WERI-Rb-1 (cell line): ENCODE results near the gene NUDT21.

Experiments
- DNase-seq: peaks from one replicate; pipeline ENCODE4 v3.0.0-alpha.2; 2020
- H3K27ac ChIP-seq: fragments of 250-450 bp; sonication (Bioruptor Pico); 2 replicates; pipeline ENCODE4 v1.5.1; 2020; ENCODE audit warnings: mild to moderate bottlenecking, moderate library complexity
- H3K27me3 ChIP-seq: fragments of 250-450 bp; sonication (Bioruptor Pico); 2 replicates; pipeline ENCODE4 v1.5.1; 2021; ENCODE audit warnings: mild to moderate bottlenecking, low read depth, moderate library complexity; ENCODE audit not compliant: insufficient read depth, severe bottlenecking
- H3K36me3 ChIP-seq: fragments of 250-450 bp; sonication (Bioruptor Pico); 2 replicates; pipeline ENCODE4 v1.5.1; 2020; ENCODE audit warnings: mild to moderate bottlenecking, moderate library complexity
- H3K4me3 ChIP-seq: 2 replicates; pipeline ENCODE4 v1.5.1; 2011; ENCODE audit warnings: low read depth, mild to moderate bottlenecking, control low read depth, low read length
- H3K9me3 ChIP-seq: fragments of 250-450 bp; sonication (Bioruptor Pico); 2 replicates; pipeline ENCODE4 v1.5.1; 2021; ENCODE audit warnings: mild to moderate bottlenecking, moderate library complexity; ENCODE audit not compliant: severe bottlenecking
- TF ChIP-seq, protein P1 (sequence below): IDR thresholded peaks from 2 replicates; pipeline ENCODE4 v1.5.1; 2011; ENCODE audit warnings: low read depth, mild to moderate bottlenecking, control low read depth, inconsistent platforms, low read length

NUDT21 gene

GRCh38 chr16:56411624-56412023, 39.5 kb downstream of the NUDT21 start:
- peaks cover 32% of the 10 kb centered on the region for H3K36me3 ChIP-seq
- no peaks in the 10 kb centered on the region for H3K27me3 ChIP-seq
- no peak for DNase-seq
- H3K27ac ChIP-seq = no peak overlapping the region
- H3K9me3 ChIP-seq = no peaks in the 10 kb centered on the region
- H3K4me3 ChIP-seq = no peak overlapping the region
- TF ChIP-seq, protein P1, sequence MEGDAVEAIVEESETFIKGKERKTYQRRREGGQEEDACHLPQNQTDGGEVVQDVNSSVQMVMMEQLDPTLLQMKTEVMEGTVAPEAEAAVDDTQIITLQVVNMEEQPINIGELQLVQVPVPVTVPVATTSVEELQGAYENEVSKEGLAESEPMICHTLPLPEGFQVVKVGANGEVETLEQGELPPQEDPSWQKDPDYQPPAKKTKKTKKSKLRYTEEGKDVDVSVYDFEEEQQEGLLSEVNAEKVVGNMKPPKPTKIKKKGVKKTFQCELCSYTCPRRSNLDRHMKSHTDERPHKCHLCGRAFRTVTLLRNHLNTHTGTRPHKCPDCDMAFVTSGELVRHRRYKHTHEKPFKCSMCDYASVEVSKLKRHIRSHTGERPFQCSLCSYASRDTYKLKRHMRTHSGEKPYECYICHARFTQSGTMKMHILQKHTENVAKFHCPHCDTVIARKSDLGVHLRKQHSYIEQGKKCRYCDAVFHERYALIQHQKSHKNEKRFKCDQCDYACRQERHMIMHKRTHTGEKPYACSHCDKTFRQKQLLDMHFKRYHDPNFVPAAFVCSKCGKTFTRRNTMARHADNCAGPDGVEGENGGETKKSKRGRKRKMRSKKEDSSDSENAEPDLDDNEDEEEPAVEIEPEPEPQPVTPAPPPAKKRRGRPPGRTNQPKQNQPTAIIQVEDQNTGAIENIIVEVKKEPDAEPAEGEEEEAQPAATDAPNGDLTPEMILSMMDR = no peak

DNA sequence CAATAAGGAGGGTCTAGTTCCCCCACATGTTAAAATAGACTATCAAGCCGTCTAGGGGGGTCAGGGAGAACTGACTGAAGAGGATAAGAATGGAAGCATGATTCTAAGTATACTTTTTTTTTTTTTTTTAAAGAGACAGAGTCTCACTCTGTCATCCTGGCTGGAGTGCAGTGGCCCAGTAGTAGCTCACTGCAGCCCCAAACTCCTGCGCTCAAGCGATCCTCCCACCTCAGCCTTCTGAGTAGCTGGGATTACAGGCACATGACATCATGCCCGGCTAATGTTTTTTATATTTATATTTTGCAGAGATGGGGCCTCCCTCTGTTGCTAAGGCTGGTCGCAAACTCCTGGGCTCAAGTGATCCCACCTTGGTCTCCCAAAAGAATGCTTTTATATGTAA, 40.0 kb downstream of the NUDT21 start:
- Histone ChIP-seq H3K4me3 (no peak overlapping the region), H3K36me3 (peaks cover 32% of the 10 kb centered on the region)
- no peak for DNase-seq

DNA sequence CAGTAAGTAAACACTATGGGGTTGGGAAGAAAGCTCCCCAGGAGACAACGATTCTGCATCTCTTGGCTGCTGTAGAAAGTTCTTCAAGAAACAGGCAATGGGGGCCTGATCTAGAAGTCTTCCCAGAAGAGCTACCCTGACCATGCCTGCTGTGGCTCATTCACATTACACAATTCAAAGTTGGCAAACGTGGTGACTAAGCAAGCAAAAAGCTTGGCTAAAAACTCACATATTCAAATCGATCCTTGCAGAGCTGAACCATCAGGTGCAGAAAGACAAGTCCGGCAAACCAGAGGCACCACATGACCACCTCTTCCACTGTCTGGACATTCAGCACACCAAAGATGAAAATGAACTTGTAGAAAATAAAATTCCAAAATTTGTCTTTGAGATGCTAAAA, 41.9 kb downstream of the NUDT21 start:
- DNase-seq = no peak
- TF ChIP-seq, protein P1 = no peak
- H3K27me3 ChIP-seq = no peaks in the 10 kb centered on the region
- H3K4me3 ChIP-seq = no peak overlapping the region
- H3K36me3 ChIP-seq = peaks cover 46% of the 10 kb centered on the region
- H3K27ac ChIP-seq = no peak overlapping the region
- no peaks in the 10 kb centered on the region for H3K9me3 ChIP-seq

More for the DNA sequence above, 40.0 kb downstream of the NUDT21 start:
- Histone ChIP-seq H3K27me3 (no peaks in the 10 kb centered on the region), H3K27ac (no peak overlapping the region), H3K9me3 (no peaks in the 10 kb centered on the region)
- TF ChIP-seq, protein P1 = no peak

DNA sequence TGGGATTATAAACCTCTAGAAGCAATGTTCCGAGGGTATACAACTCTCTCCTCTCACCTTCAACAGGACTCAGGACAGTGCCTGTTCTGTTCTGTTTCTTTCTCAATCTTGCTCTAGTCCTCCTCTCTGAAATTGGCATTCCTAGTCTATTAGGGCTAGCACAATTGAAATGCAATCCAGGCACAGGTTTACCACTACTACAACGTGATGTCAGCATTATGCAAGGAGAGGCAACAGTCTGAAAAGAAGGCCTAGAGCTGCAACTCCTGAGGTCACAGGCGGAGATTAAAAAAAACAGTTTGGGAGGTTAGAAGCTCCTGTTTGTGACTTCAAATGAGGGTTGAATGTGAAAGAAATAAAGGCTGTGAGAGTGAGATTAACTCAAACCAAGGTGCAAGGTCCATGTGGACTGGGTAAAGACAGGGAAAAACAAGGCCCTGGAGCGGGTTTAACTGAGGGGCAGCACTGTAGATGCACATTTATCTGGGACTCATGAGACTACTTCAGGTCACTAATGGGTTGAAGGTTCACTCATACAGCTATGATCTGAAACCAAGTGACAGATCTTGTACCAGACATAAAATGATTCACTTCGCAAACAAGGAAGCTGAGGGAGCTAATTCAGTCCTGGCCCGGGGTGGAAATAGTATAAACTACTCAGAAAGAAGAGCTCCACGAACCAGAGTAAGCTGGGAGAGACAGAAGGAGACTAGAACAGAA, 42.6 kb downstream of the NUDT21 start:
- Histone ChIP-seq H3K27ac (no peak overlapping the region), H3K36me3 (peaks cover 46% of the 10 kb centered on the region), H3K27me3 (no peaks in the 10 kb centered on the region), H3K9me3 (no peaks in the 10 kb centered on the region), H3K4me3 (no peak overlapping the region)
- TF ChIP-seq, protein P1 = no peak
- DNase-seq = no peak

DNA sequence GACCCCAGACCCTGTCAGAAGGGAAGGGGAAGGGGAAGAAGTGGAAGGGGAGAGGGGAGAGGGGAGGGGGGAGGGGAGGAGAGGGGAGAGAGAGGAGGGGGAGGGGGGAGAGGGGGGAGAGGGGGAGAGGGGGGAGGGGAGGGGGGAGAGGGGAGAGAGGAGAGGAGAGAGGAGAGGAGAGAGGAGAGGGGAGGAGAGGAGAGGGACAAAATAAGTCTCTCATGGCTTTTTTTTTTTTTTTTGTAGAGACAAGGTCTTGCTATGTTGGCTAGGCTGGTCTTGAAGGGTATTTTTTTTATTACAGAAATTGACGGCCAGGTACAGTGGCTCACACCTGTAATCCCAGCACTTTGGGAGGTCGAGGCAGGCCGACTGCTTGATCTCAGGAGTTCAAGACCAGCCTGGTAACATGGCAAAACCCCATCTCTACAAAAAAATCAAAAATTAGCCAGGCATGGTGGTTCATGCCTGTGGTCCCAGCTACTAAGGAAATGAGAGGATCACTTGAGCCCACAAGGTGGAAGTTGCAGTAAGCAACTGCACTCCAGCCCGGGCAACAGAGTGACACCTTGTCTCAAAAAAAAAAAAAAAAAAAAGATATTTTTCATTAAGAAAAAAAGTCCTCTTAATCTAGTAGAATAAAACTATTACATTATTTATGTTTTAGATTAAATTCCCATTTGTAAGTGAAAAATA, 45.0 kb downstream of the NUDT21 start:
- Histone ChIP-seq H3K4me3 (no peak overlapping the region), H3K36me3 (peaks cover 50% of the 10 kb centered on the region), H3K27me3 (no peaks in the 10 kb centered on the region), H3K9me3 (no peaks in the 10 kb centered on the region), H3K27ac (no peak overlapping the region)
- TF ChIP-seq, protein P1 = no peak
- no peak for DNase-seq

GRCh38 chr16:56401482-56401881, 49.6 kb downstream of the NUDT21 start:
- H3K27ac ChIP-seq = peak overlapping the region; percentile 78
- no peak overlapping the region for H3K4me3 ChIP-seq
- TF ChIP-seq, protein P1 = peak; percentile 79
- peak; percentile 83 for DNase-seq
- H3K9me3 ChIP-seq = no peaks in the 10 kb centered on the region
- H3K27me3 ChIP-seq = no peaks in the 10 kb centered on the region
- H3K36me3 ChIP-seq = peaks cover 55% of the 10 kb centered on the region
